ENCODE results near the gene CLEC20A.

- TF ChIP-seq CTCF (IDR thresholded peaks at IDR 0.05; ENCODE audit: low read length) (no peak), EZH2 (optimal IDR thresholded peaks at IDR 0.05; ENCODE audit: low read depth, low read length) (no peak), EZH2phosphoT487 (IDR thresholded peaks at IDR 0.05; ENCODE audit: low read length) (no peak)
Measured at GRCh38 chr1:178540204-178540603, 43.4 kb upstream of the CLEC20A start.

All from MM.1S (cell line).